ENCODE results near the gene IFT43.

GRCh38 chr14:75970989-75971388, 14.6 kb upstream of the IFT43 start:
- no peak for TF ChIP-seq CTCF (IDR thresholded peaks at IDR 0.05; ENCODE audit: low read length)
- TF ChIP-seq EZH2 (optimal IDR thresholded peaks at IDR 0.05; ENCODE audit: low read depth, low read length): no peak

All from MM.1S (cell line).